Thyroid gland (tissue), 4 donors: ENCODE measurements around the gene LCE3C. TPM values are rescaled to one million over a fixed set of nuclear protein-coding genes. Genes with fewer than 3 reads are reported as not detected.

Source experiments
- DNase-seq, 2 donors: peaks; one replicate each; pipeline ENCODE4 v3.0.0-alpha.2; 2019
- H3K27ac ChIP-seq, 3 donors: fragments of 200-600 bp; sonication (generic); 1 replicate in 2 of 3; 2 replicates in 1 of 3; pipeline ENCODE4 v1.5.1; 2016 to 2019; ENCODE audit warnings: mild to moderate bottlenecking in 1 of 3, moderate library complexity in 1 of 3
- H3K27me3 ChIP-seq: fragments of 200-600 bp; sonication (generic); one replicate; pipeline ENCODE4 v1.5.1; 2019
- H3K36me3 ChIP-seq, 2 donors: fragments of 200-600 bp; sonication (generic); one replicate each; pipeline ENCODE4 v1.5.1; 2016 to 2019
- H3K4me1 ChIP-seq, 2 donors: fragments of 200-600 bp; sonication (generic); one replicate each; pipeline ENCODE4 v1.5.1; 2017 to 2019
- H3K4me3 ChIP-seq, 3 donors: fragments of 200-600 bp; sonication (generic); replicated peaks in 1 of 3; 1 replicate in 2 of 3; 2 replicates in 1 of 3; pipeline ENCODE4 v1.5.1; 2016; ENCODE audit warnings: mild to moderate bottlenecking in 1 of 3
- H3K9me3 ChIP-seq: fragments of 200-600 bp; sonication (generic); one replicate; pipeline ENCODE4 v1.5.1; 2017
- CTCF ChIP-seq, 6 experiments: fragments of 200-600 bp in 3 of 6; fragments of 450-650 bp in 3 of 6; sonication (generic) in 3 of 6; IDR thresholded peaks; one replicate each; pipeline ENCODE4 v1.5.1; 2016 to 2019; ENCODE audit warnings: antibody characterized with exemption in 6 of 6, mild to moderate bottlenecking in 2 of 6, inconsistent platforms in 1 of 6, moderate library complexity in 1 of 6
- POLR2A ChIP-seq, 2 donors: fragments of 450-650 bp; IDR thresholded peaks; one replicate each; pipeline ENCODE4 v1.6.1; 2017; ENCODE audit warnings: antibody characterized with exemption in 2 of 2, mild to moderate bottlenecking in 2 of 2, moderate library complexity in 1 of 2
- WGBS, 2 donors: methylation state at CpG; one replicate each; pipeline ENCODE4 v1.1.5; 2017; 5-methylcytosine and 5-hydroxymethylcytosine counted together
- intact Hi-C: fragments of 100-400 bp; cut with DNase I; formaldehyde crosslinking; loops from one replicate; pipeline ENCODE4 v1.15.1; 2023
- small RNA-seq: library from RNA; depleted of rRNA; stranded (forward); fragments of <200 nt; gene quantifications from one replicate; pipeline ENCODE3, GENCODE V24; 2016
- total RNA-seq, 4 donors: library from RNA; depleted of rRNA; stranded (reverse); fragments of >200 nt; gene quantifications; one replicate each; pipeline ENCODE4 v1.2.3, GENCODE V29; 2016

LCE3C gene
- total RNA-seq, 4 donors from 2014 or later = not detected

- H3K27ac ChIP-seq = no peak overlapping the region
- H3K4me1 ChIP-seq = no peaks in the 10 kb centered on the region
- 75 to 79% methylated on average over 1 of the region's 1 CpG for WGBS, 2 donors
- H3K9me3 ChIP-seq = no peaks in the 10 kb centered on the region
- no peak overlapping the region for H3K4me3 ChIP-seq
- TF ChIP-seq POLR2A (IDR thresholded peaks at IDR 0.05) = no peak
- no peak for TF ChIP-seq CTCF (IDR thresholded peaks at IDR 0.05)
- H3K27me3 ChIP-seq = no peaks in the 10 kb centered on the region
- no peak for DNase-seq
- intact Hi-C loops = no loop called here
- H3K36me3 ChIP-seq = no peaks in the 10 kb centered on the region
These were observed 40.3 kb downstream of the LCE3C start for GRCh38 chr1:152640351-152640750.

- DNase-seq = no peak
- Histone ChIP-seq H3K9me3 (no peaks in the 10 kb centered on the region), H3K27me3 (no peaks in the 10 kb centered on the region), H3K4me1 (no peaks in the 10 kb centered on the region), H3K36me3 (no peaks in the 10 kb centered on the region), H3K27ac (no peak overlapping the region), H3K4me3 (no peak overlapping the region)
- TF ChIP-seq CTCF (IDR thresholded peaks at IDR 0.05) (no peak), POLR2A (IDR thresholded peaks at IDR 0.05) (no peak)
- 67 to 68% methylated on average over 3 of the region's 3 CpGs for WGBS, 2 donors
- intact Hi-C loops = no loop called here
These were observed 43.9 kb downstream of the LCE3C start for GRCh38 chr1:152643945-152644344.

GRCh38 chr1:152645146-152645545 lies 45.1 kb downstream of the LCE3C start:
- no peaks in the 10 kb centered on the region for H3K4me1 ChIP-seq
- no peak overlapping the region for H3K27ac ChIP-seq
- DNase-seq = peak in 1 of 2 donors; percentile 4
- H3K9me3 ChIP-seq = no peaks in the 10 kb centered on the region
- intact Hi-C loops = no loop called here
- H3K36me3 ChIP-seq = no peaks in the 10 kb centered on the region
- WGBS, 2 donors = 27 to 50% methylated on average over 3 of the region's 3 CpGs
- H3K4me3 ChIP-seq = no peak overlapping the region
- no peaks in the 10 kb centered on the region for H3K27me3 ChIP-seq
- TF ChIP-seq CTCF (IDR thresholded peaks at IDR 0.05) (no peak), POLR2A (IDR thresholded peaks at IDR 0.05) (no peak)

GRCh38 chr1:152646656-152647055 lies 46.6 kb downstream of the LCE3C start:
- no peak overlapping the region for H3K27ac ChIP-seq

More at GRCh38 chr1:152646656-152647055, 46.6 kb downstream of the LCE3C start:
- H3K4me1 ChIP-seq = no peaks in the 10 kb centered on the region
- H3K27me3 ChIP-seq = no peaks in the 10 kb centered on the region
- DNase-seq = no peak
- no peak overlapping the region for H3K4me3 ChIP-seq
- TF ChIP-seq POLR2A (IDR thresholded peaks at IDR 0.05) (no peak), CTCF (IDR thresholded peaks at IDR 0.05) (no peak)
- H3K36me3 ChIP-seq = no peaks in the 10 kb centered on the region
- intact Hi-C loops = no loop called here
- no peaks in the 10 kb centered on the region for H3K9me3 ChIP-seq

Small RNAs within 50 kb of the gene (small RNA-seq; reads per million reads assigned to genes)
- gene LCE3A (not detected), gene LCE3B (not detected)

Other genes with a start within 250 kb of the LCE3C start
- not detected for gene FLG2, start 240.2 kb upstream of the LCE3C start, total RNA-seq
- gene CRNN, start 186.0 kb upstream of the LCE3C start, total RNA-seq = not detected
- gene LCE5A, start 89.4 kb upstream of the LCE3C start, total RNA-seq = not detected
- gene CRCT1, start 85.8 kb upstream of the LCE3C start, total RNA-seq = not detected
- gene LCE3E, start 33.5 kb upstream of the LCE3C start, total RNA-seq = not detected
- not detected for gene LCE3D, start 19.7 kb upstream of the LCE3C start, total RNA-seq
- not detected for gene LCE3B, start 13.6 kb downstream of the LCE3C start, total RNA-seq
- gene LCE3A, start 22.9 kb downstream of the LCE3C start, total RNA-seq = not detected
- not detected for gene LCE2D, start 63.1 kb downstream of the LCE3C start, total RNA-seq
- 10 to 100 TPM in 1 of 4 donors, not detected in 3; 17.6 TPM for gene LCE2C, start 75.0 kb downstream of the LCE3C start, total RNA-seq
- gene LCE2B, start 85.9 kb downstream of the LCE3C start, total RNA-seq = not detected
- gene LCE2A, start 98.1 kb downstream of the LCE3C start, total RNA-seq = not detected
- gene LCE4A, start 107.9 kb downstream of the LCE3C start, total RNA-seq = not detected
- gene KPRP, start 157.8 kb downstream of the LCE3C start, total RNA-seq = not detected
- not detected for gene LCE1F, start 174.9 kb downstream of the LCE3C start, total RNA-seq
- not detected for gene LCE1E, start 186.0 kb downstream of the LCE3C start, total RNA-seq
- not detected for gene LCE1D, start 196.5 kb downstream of the LCE3C start, total RNA-seq
- gene LCE1C, start 206.4 kb downstream of the LCE3C start, total RNA-seq = not detected
- not detected for gene LCE1B, start 211.7 kb downstream of the LCE3C start, total RNA-seq
- gene LCE1A, start 227.2 kb downstream of the LCE3C start, total RNA-seq = not detected
- not detected for gene LCE6A, start 242.6 kb downstream of the LCE3C start, total RNA-seq